Activated CD8-positive, alpha-beta T cell treated with anti-CD3 and anti-CD28 coated beads for 36 hours (primary cell): ENCODE measurements around the gene SCN4A. TPM values are rescaled to one million over a fixed set of nuclear protein-coding genes. Genes with fewer than 3 reads are reported as not detected.
A peak's percentile ranks its signal among the peaks of the same experiment; 100 is the strongest.

Experiments
- ATAC-seq: fragments of 200-7000 bp; cut with Tn5 transposase; one replicate; pipeline ENCODE4 v1.10.0; 2021; ENCODE audit warnings: mild to moderate bottlenecking, moderate library complexity
- CTCF ChIA-PET: fragments of 350-600 bp; sonication (Branson Sonifier 250); formaldehyde crosslinking; loops from one replicate; lab custom pipeline; 2021; ENCODE audit warnings: antibody characterized with exemption; lab: Charles Lee
- POLR2A ChIA-PET: fragments of 350-600 bp; sonication (Branson Sonifier 250); formaldehyde crosslinking; loops from one replicate; lab custom pipeline; 2021; ENCODE audit warnings: antibody characterized with exemption; lab: Charles Lee
- DNase-seq: peaks from one replicate; pipeline ENCODE4 v3.0.0-alpha.2; 2020
- H3K27ac Mint-ChIP-seq: one replicate; pipeline ENCODE4 v1.8.0; 2021; ENCODE audit warnings: mild to moderate bottlenecking, mixed read lengths
- H3K27me3 Mint-ChIP-seq: one replicate; pipeline ENCODE4 v1.8.0; 2021; ENCODE audit warnings: mixed read lengths
- H3K36me3 Mint-ChIP-seq: one replicate; pipeline ENCODE4 v1.8.0; 2021; ENCODE audit warnings: low read depth, mixed read lengths
- H3K4me1 Mint-ChIP-seq: one replicate; pipeline ENCODE4 v1.8.0; 2021; ENCODE audit warnings: low read depth, mixed read lengths
- H3K4me3 Mint-ChIP-seq: one replicate; pipeline ENCODE4 v1.8.0; 2021; ENCODE audit warnings: mild to moderate bottlenecking, moderate library complexity, mixed read lengths
- H3K9me3 Mint-ChIP-seq: one replicate; pipeline ENCODE4 v1.8.0; 2021; ENCODE audit warnings: mixed read lengths
- CTCF ChIP-seq: fragments of 200-600 bp; IDR thresholded peaks from one replicate; pipeline ENCODE4 v1.8.0; 2022; ENCODE audit warnings: antibody characterized with exemption, mild to moderate bottlenecking
- intact Hi-C: fragments of 100-400 bp; cut with micrococcal nuclease; formaldehyde crosslinking; loops from one replicate; pipeline ENCODE4 v1.10.0; 2022
- total RNA-seq, 2 experiments: library from RNA; stranded (reverse); gene quantifications; one replicate each; pipeline ENCODE4 v1.2.3, GENCODE V29; 2021

Gene SCN4A
- total RNA-seq, 2 experiments from 2014 or later = 0.20 to 0.23 TPM

DNA sequence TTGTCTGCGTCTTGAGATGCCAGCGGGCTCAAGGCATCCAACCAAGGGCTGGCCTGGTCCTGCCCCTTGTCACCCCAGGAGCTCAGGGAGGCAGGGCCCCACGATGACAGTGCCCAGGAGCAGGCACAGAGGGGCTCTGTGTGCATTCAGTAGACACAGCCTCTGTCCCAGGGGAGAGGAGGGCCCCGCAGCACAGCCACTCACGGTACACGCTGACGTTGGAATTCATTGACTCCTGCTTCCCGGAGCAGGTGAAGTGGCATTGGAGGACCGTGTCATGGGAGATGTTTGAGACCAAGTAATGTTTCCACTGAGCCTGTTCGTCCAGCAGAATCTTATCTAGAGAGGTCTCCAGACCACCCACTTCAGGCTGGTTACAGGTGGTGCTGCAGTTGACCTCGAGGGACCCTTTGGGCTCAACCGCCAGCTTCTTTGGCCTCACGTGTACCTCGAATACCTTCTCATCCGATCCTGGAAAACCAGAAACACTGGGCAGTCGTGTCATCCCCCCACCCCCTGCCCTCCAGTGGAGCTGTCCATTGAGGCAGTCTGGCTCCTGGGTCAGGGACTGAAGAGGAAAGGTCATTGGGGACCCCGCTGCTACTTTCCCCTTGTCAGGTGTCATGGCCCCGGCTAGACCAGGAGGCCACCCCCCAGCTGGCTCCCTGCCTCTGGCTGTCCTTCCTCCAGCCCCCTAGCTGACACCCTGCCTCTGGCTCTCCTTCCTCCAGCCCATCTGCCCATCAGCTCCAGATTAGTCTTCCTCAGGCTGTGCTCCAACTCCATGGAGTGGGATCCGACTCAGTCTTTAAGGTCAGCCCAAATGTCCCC lies 32.4 kb upstream of the SCN4A start:
- H3K27ac Mint-ChIP-seq = peak overlapping the region; percentile 72
- no peaks in the 10 kb centered on the region for H3K9me3 Mint-ChIP-seq

GRCh38 chr17:64004218-64004770 lies 31.6 kb upstream of the SCN4A start:
- no peaks in the 10 kb centered on the region for H3K27me3 Mint-ChIP-seq
- intact Hi-C loops = no loop called here
- ATAC-seq (no peak), DNase-seq (no peak)
- POLR2A ChIA-PET = interaction anchor here (1.2 to 2.5 kb wide), 2 partner anchors 13 to 16 kb away, joined by 4 to 8 read pairs; partner anchors contain the start of gene ICAM2
- no peak for TF ChIP-seq CTCF
- CTCF ChIA-PET = interaction anchor here (1.1 to 1.3 kb wide), 2 partner anchors 58 to 138 kb away, joined by 3 to 4 read pairs; no protein-coding TSS in a partner anchor
- H3K4me1 Mint-ChIP-seq = peaks cover 28% of the 10 kb centered on the region
- H3K4me3 Mint-ChIP-seq = no peak overlapping the region
- peak overlapping the region; percentile 34 for H3K27ac Mint-ChIP-seq
- H3K36me3 Mint-ChIP-seq = peaks cover 10% of the 10 kb centered on the region
- H3K9me3 Mint-ChIP-seq = no peaks in the 10 kb centered on the region

More for the DNA sequence above, 32.4 kb upstream of the SCN4A start:
- POLR2A ChIA-PET = interaction anchor here (1.0 to 2.5 kb wide), 3 partner anchors 12 to 141 kb away, joined by 3 to 8 read pairs (median 4); partner anchors contain the start of gene ICAM2
- peaks cover 15% of the 10 kb centered on the region for H3K36me3 Mint-ChIP-seq
- intact Hi-C loops = no loop called here
- ATAC-seq = no peak
- TF ChIP-seq CTCF = no peak
- H3K4me1 Mint-ChIP-seq = peaks cover 29% of the 10 kb centered on the region
- CTCF ChIA-PET = interaction anchor here (0.7 to 2.1 kb wide), 7 partner anchors 11 to 139 kb away, joined by 3 to 9 read pairs (median 4); no protein-coding TSS in a partner anchor
- no peak for DNase-seq
- no peak overlapping the region for H3K4me3 Mint-ChIP-seq
- H3K27me3 Mint-ChIP-seq = no peaks in the 10 kb centered on the region

GRCh38 chr17:64003526-64004121 lies 30.9 kb upstream of the SCN4A start:
- DNase-seq (no peak), ATAC-seq (no peak)
- ChIA-PET CTCF (interaction anchor here (1.1 kb wide), 2 partner anchors 13 to 57 kb away, joined by 3 to 4 read pairs; no protein-coding TSS in a partner anchor), POLR2A (no interaction called here)
- no peaks in the 10 kb centered on the region for H3K27me3 Mint-ChIP-seq
- TF ChIP-seq CTCF = no peak
- H3K36me3 Mint-ChIP-seq = peaks cover 10% of the 10 kb centered on the region
- H3K4me1 Mint-ChIP-seq = peaks cover 26% of the 10 kb centered on the region
- no peak overlapping the region for H3K4me3 Mint-ChIP-seq
- H3K9me3 Mint-ChIP-seq = no peaks in the 10 kb centered on the region
- intact Hi-C loops = no loop called here
- H3K27ac Mint-ChIP-seq = no peak overlapping the region

- no peak overlapping the region for H3K4me3 Mint-ChIP-seq
- CTCF ChIA-PET = interaction anchor here (1.1 to 2.0 kb wide), 2 partner anchors 12 to 22 kb away, joined by 3 to 7 read pairs; no protein-coding TSS in a partner anchor
- POLR2A ChIA-PET = interaction anchor here (0.9 kb wide), 1 partner anchor 12 kb away, joined by 3 read pairs; no protein-coding TSS in a partner anchor
- no peak overlapping the region for H3K27ac Mint-ChIP-seq
- H3K4me1 Mint-ChIP-seq = peaks cover 23% of the 10 kb centered on the region
- TF ChIP-seq CTCF = no peak
- H3K9me3 Mint-ChIP-seq = no peaks in the 10 kb centered on the region
- no peak for ATAC-seq
- DNase-seq = no peak
- peaks cover 10% of the 10 kb centered on the region for H3K36me3 Mint-ChIP-seq
- intact Hi-C loops = no loop called here
- no peaks in the 10 kb centered on the region for H3K27me3 Mint-ChIP-seq
These were observed 30.2 kb upstream of the SCN4A start for GRCh38 chr17:64002658-64003525.
